Islet of Langerhans (tissue), 1 donor: Measurements from ENCODE around the gene TIAM2.
"Not testable (repeated sequence)": the region's sequence is repeated elsewhere in the genome, so short reads cannot be mapped to it uniquely, and the experiment has no call there.

Experiments
- FAIRE-seq: peaks from one replicate; lab custom pipeline; 2011; peaks lifted over from hg19 to GRCh38; lab: Jason Lieb, UNC

TIAM2 gene

GRCh38 chr6:155200012-155200411, 204.9 kb downstream of the TIAM2 start:
- no peak for FAIRE-seq

- no peak for FAIRE-seq
These were observed 206.5 kb downstream of the TIAM2 start for GRCh38 chr6:155201461-155202226.

- no peak for FAIRE-seq
These were observed 212.1 kb downstream of the TIAM2 start for GRCh38 chr6:155207223-155207622.

- no peak for FAIRE-seq
These were observed 217.0 kb downstream of the TIAM2 start for GRCh38 chr6:155212106-155212505.

GRCh38 chr6:155212616-155213380, 217.7 kb downstream of the TIAM2 start:
- FAIRE-seq: no peak

GRCh38 chr6:155213611-155214372, 218.7 kb downstream of the TIAM2 start:
- FAIRE-seq: no peak

GRCh38 chr6:155215906-155216305, 220.8 kb downstream of the TIAM2 start:
- no peak for FAIRE-seq

- FAIRE-seq: no peak
These were observed 221.4 kb downstream of the TIAM2 start for GRCh38 chr6:155216312-155217046.

- not testable (repeated sequence) for FAIRE-seq
These were observed 223.6 kb downstream of the TIAM2 start for GRCh38 chr6:155218711-155219110.

GRCh38 chr6:155219299-155219698, 224.2 kb downstream of the TIAM2 start:
- no peak for FAIRE-seq

GRCh38 chr6:155219858-155220301, 224.8 kb downstream of the TIAM2 start:
- no peak for FAIRE-seq

GRCh38 chr6:155221086-155221485, 226.0 kb downstream of the TIAM2 start:
- FAIRE-seq: no peak

- no peak for FAIRE-seq
These were observed 227.4 kb downstream of the TIAM2 start for GRCh38 chr6:155222506-155222905.

- no peak for FAIRE-seq
These were observed 228.7 kb downstream of the TIAM2 start for GRCh38 chr6:155223646-155224451.

GRCh38 chr6:155224618-155225017, 229.5 kb downstream of the TIAM2 start:
- FAIRE-seq: no peak

- no peak for FAIRE-seq
These were observed 231.9 kb downstream of the TIAM2 start for GRCh38 chr6:155227046-155227445.

- FAIRE-seq: no peak
These were observed 233.5 kb downstream of the TIAM2 start for GRCh38 chr6:155228546-155229166.

- not testable (repeated sequence) for FAIRE-seq
These were observed 235.9 kb downstream of the TIAM2 start for GRCh38 chr6:155230975-155231374.

GRCh38 chr6:155232848-155233247, 237.7 kb downstream of the TIAM2 start:
- FAIRE-seq: no peak

GRCh38 chr6:155234167-155234566, 239.1 kb downstream of the TIAM2 start:
- FAIRE-seq: no peak

- FAIRE-seq: no peak
These were observed 239.6 kb downstream of the TIAM2 start for GRCh38 chr6:155234687-155235086.
